ENCODE measurements around the gene MPZ. TPM values are rescaled to one million over a fixed set of nuclear protein-coding genes. Genes with fewer than 3 reads are reported as not detected.

The MPZ gene
- total RNA-seq = 1 to 10 TPM; 3.6 to 6.6 TPM

GRCh38 chr1:161309868-161310267 is at the start of gene MPZ:
MPZ (minus strand) TSS chr1:161309968; CDS start chr1:161309905, 63 bp downstream.
- no peak for DNase-seq
- H3K27me3 ChIP-seq = no peaks in the 10 kb centered on the region
- H3K36me3 ChIP-seq (replicated peaks in 1 of 2; ENCODE audit: insufficient read depth in 1 of 2, low read depth in 2 of 2) = no peaks in the 10 kb centered on the region
- no peak for ATAC-seq
- intact Hi-C loops (cut with DNase I) = no loop called here
- H3K4me3 ChIP-seq = no peak within 1 kb of the TSS
- WGBS, 2 donors = 13 to 24% methylated on average over 2 of the region's 2 CpGs
- H3K9me3 ChIP-seq = no peaks in the 10 kb centered on the region
- peaks cover 15% of the 10 kb centered on the region for H3K4me1 ChIP-seq
- H3K27ac ChIP-seq = no peak within 1 kb of the TSS
- TF ChIP-seq POLR2A (IDR thresholded peaks at IDR 0.05) = no peak
- no peak for TF ChIP-seq CTCF (IDR thresholded peaks at IDR 0.05)

DNA sequence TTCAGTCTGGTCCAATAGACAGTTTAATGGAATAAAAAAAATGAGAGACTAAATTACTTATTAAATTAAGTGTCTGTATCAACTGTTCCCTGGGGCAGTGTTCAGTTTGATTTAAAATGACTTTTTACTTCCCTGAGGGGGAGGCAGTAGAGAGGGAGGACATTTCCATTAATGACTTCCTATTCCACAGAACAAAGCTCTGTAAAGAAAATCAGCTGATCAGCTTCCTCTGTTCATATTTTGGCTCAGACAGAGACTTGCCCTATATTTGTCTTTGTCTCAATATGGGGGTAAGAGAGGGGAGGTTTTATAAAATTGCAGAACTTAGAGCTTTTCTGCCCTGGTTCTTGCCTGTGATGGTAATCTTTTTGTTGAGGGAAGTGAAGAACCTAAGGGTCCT is 49.5 kb upstream of the MPZ start:
- H3K27ac ChIP-seq = peak overlapping the region in 1 of 4 donors; percentile 24
- DNase-seq = no peak
- intact Hi-C loops (cut with DNase I) = no loop called here

DNA sequence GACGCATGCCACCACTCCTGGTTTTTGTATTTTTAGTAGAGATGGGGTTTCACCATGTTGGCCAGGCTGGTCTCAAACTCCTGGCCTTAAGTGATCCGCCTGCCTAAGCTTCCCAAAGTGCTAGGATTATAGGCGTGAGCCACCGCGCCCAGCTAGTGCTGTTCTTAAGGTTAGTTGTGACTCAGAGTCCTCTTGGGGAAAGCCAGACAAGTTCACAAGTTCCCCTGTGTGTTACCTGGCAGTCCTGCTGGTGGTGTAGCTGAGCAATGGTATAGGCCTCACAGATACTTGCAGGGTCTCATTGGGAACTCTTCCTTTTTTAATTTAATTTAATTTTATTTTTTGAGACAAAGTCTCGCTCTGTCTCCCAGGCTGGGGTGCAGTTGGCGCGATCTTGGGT is 47.3 kb upstream of the MPZ start:
- 94 to 95% methylated on average over 5 to 8 of the region's 8 CpGs for WGBS, 2 donors
- Histone ChIP-seq H3K27ac (no peak overlapping the region), H3K9me3 (no peaks in the 10 kb centered on the region), H3K4me1 (no peaks in the 10 kb centered on the region), H3K27me3 (no peaks in the 10 kb centered on the region), H3K4me3 (no peak overlapping the region), H3K36me3 (replicated peaks in 1 of 2; ENCODE audit: insufficient read depth in 1 of 2, low read depth in 2 of 2) (peaks cover 0 to 2% of the 10 kb centered on the region in 2 donors)
- DNase-seq (no peak), ATAC-seq (no peak)
- intact Hi-C loops (cut with DNase I) = no loop called here
- TF ChIP-seq CTCF (IDR thresholded peaks at IDR 0.05) = no peak
- no peak for TF ChIP-seq POLR2A (IDR thresholded peaks at IDR 0.05)

More for the DNA sequence above, 49.5 kb upstream of the MPZ start:
- TF ChIP-seq CTCF (IDR thresholded peaks at IDR 0.05) (no peak), POLR2A (IDR thresholded peaks at IDR 0.05) (no peak)
- ATAC-seq = no peak
- peaks cover 9% of the 10 kb centered on the region for H3K4me1 ChIP-seq
- no peak overlapping the region for H3K4me3 ChIP-seq
- H3K27me3 ChIP-seq = no peaks in the 10 kb centered on the region
- H3K36me3 ChIP-seq (replicated peaks in 1 of 2; ENCODE audit: insufficient read depth in 1 of 2, low read depth in 2 of 2) = peaks cover 0 to 2% of the 10 kb centered on the region in 2 donors
- H3K9me3 ChIP-seq = no peaks in the 10 kb centered on the region

DNA sequence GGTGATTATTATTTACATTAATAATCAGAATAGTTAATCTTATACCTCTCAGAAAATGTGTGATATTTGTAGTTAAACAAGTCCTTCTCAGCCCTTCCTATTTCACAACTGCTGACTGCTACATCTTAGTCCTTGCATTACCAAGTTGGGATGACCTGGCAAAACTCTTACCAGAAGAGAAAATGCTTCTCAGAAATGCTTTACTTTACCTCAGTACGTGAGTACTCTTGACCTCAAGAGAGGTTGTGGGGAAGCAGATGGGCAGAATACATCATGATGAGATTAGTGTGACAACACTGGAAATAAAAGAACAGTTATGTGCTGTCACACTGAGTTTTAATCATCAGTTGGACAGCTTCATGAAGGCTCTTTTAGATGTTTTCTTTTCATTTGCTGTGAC is 41.7 kb upstream of the MPZ start:
- peaks cover 0 to 2% of the 10 kb centered on the region in 2 donors for H3K36me3 ChIP-seq (replicated peaks in 1 of 2; ENCODE audit: insufficient read depth in 1 of 2, low read depth in 2 of 2)
- H3K4me3 ChIP-seq = no peak overlapping the region
- no peaks in the 10 kb centered on the region for H3K9me3 ChIP-seq
- no peak overlapping the region for H3K27ac ChIP-seq
- intact Hi-C loops (cut with DNase I) = no loop called here
- ATAC-seq = no peak
- no peak for DNase-seq
- no peaks in the 10 kb centered on the region for H3K27me3 ChIP-seq
- H3K4me1 ChIP-seq = no peaks in the 10 kb centered on the region
- TF ChIP-seq POLR2A (IDR thresholded peaks at IDR 0.05) = no peak
- TF ChIP-seq CTCF (IDR thresholded peaks at IDR 0.05) = no peak
- 45 to 61% methylated on average over 1 of the region's 1 CpG for WGBS, 2 donors

DNA sequence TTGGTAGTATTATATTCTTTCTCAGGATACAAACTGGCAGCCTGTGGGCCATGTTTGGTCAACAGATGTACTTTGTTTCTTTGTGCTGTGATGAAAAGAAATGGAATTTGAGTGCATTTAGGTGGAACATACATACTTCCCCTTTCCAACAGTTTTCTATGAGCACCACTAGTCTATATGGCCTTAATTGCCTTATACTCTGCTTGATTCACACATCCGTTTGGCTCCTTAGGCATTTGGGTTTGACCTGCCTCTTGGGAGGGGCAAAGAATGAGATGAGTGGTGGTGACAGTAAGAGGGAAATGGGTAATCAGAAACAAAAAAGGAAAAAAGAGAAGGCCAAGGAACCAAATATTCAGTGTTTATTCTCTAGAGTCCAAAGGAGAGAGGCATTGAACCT is 40.9 kb upstream of the MPZ start:
- H3K27me3 ChIP-seq = no peaks in the 10 kb centered on the region
- H3K4me1 ChIP-seq = no peaks in the 10 kb centered on the region
- H3K9me3 ChIP-seq = no peaks in the 10 kb centered on the region
- ATAC-seq (no peak), DNase-seq (no peak)
- no peak overlapping the region for H3K4me3 ChIP-seq
- TF ChIP-seq CTCF (IDR thresholded peaks at IDR 0.05) (no peak), POLR2A (IDR thresholded peaks at IDR 0.05) (no peak)
- WGBS, 2 donors = 76 to 95% methylated on average over 1 of the region's 1 CpG
- H3K27ac ChIP-seq = no peak overlapping the region
- H3K36me3 ChIP-seq (replicated peaks in 1 of 2; ENCODE audit: insufficient read depth in 1 of 2, low read depth in 2 of 2) = peaks cover 0 to 2% of the 10 kb centered on the region in 2 donors
- intact Hi-C loops (cut with DNase I) = no loop called here
